Smooth muscle cell (in vitro differentiated cells): ENCODE results near the gene BMP6. TPM values are rescaled to one million over a fixed set of nuclear protein-coding genes. Genes with fewer than 3 reads are reported as not detected.

Experiments used
- DNase-seq: peaks from one replicate; lab custom pipeline; 2025; ENCODE audit not compliant: unreplicated experiment; lab: John Stamatoyannopoulos, UW
- H2AFZ ChIP-seq: fragments of 200-600 bp; sonication (generic); 2 replicates; pipeline ENCODE4 v1.6.0; 2016; ENCODE audit warnings: antibody characterized with exemption, low read depth, mild to moderate bottlenecking
- H3F3A ChIP-seq: fragments of 200-600 bp; sonication (generic); 2 replicates; pipeline ENCODE4 v1.6.0; 2017; ENCODE audit warnings: antibody characterized with exemption, low read depth
- H3K27ac ChIP-seq: fragments of 200-600 bp; sonication (generic); 2 replicates; pipeline ENCODE4 v1.5.1; 2016; ENCODE audit warnings: low read depth, mild to moderate bottlenecking
- H3K27me3 ChIP-seq: fragments of 200-600 bp; sonication (generic); 2 replicates; pipeline ENCODE4 v1.6.1; 2016; ENCODE audit warnings: low read depth, mild to moderate bottlenecking
- H3K36me3 ChIP-seq: fragments of 200-600 bp; sonication (generic); 2 replicates; pipeline ENCODE4 v1.5.1; 2016; ENCODE audit warnings: low read depth
- H3K4me1 ChIP-seq: fragments of 200-600 bp; sonication (generic); 2 replicates; pipeline ENCODE4 v1.5.1; 2016; ENCODE audit warnings: low read depth
- H3K4me2 ChIP-seq: fragments of 200-600 bp; sonication (generic); 2 replicates; pipeline ENCODE4 v1.6.0; 2016; ENCODE audit warnings: mild to moderate bottlenecking
- H3K4me3 ChIP-seq: fragments of 200-600 bp; sonication (generic); 2 replicates; pipeline ENCODE4 v1.5.1; 2016; ENCODE audit warnings: mild to moderate bottlenecking
- H3K79me2 ChIP-seq: fragments of 200-600 bp; sonication (generic); 2 replicates; pipeline ENCODE4 v1.6.0; 2016; ENCODE audit warnings: low read depth, mild to moderate bottlenecking
- H3K9ac ChIP-seq: fragments of 200-600 bp; sonication (generic); 2 replicates; pipeline ENCODE4 v1.6.0; 2016; ENCODE audit warnings: low read depth
- H3K9me3 ChIP-seq: fragments of 200-600 bp; sonication (generic); replicated peaks from 2 replicates; pipeline ENCODE4 v1.5.1; 2016; ENCODE audit warnings: low read depth
- H4K20me1 ChIP-seq: fragments of 200-600 bp; sonication (generic); 2 replicates; pipeline ENCODE4 v1.6.0; 2016; ENCODE audit warnings: low read depth
- WGBS: methylation state at CpG from one replicate; pipeline ENCODE4 v1.1.7; 2016; ENCODE audit warnings: low lambda C conversion rate; 5-methylcytosine and 5-hydroxymethylcytosine counted together
- polyA plus RNA-seq: library from polyadenylated mRNA; unstranded; fragments of >200 nt; fragmentation: Nextera tagmentation; extraction: Ambion mirVana; gene quantifications from 2 replicates; pipeline ENCODE4 v1.2.1, GENCODE V29; 2016
- total RNA-seq: library from RNA; depleted of rRNA; stranded (reverse); fragments of >200 nt; gene quantifications from 2 replicates; pipeline ENCODE4 v1.2.3, GENCODE V29; 2014
- TF ChIP-seq, protein P1 (sequence below): fragments of 200-600 bp; sonication (generic); IDR thresholded peaks from 2 replicates; pipeline ENCODE4 v1.5.1; 2017; ENCODE audit warnings: borderline replicate concordance, mild to moderate bottlenecking, antibody characterized with exemption; ENCODE audit not compliant: insufficient read depth, poor library complexity, severe bottlenecking

BMP6 gene
- total and polyA plus RNA-seq, 2 experiments from 2014 or later = 14.5 to 17.0 TPM

DNA sequence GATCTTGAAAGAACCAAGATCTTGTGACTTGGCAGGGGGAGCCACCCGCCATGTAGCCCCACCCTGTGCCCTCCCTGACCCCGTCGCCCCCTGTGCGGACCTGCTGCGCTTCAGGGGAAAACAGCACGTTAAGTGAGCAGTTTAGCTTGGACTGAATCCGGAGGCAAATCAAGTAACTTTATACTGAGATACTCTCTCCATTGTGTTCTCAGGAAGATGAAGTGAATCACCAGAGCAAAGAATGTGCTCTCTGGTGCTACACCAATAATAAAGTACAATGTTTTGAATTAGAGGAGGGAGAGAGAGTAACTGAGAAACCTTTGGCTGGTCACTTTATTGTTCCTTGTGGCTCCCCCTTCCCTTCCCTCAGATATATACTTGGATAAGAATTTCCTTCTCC lies 101.2 kb downstream of the BMP6 start:
- no peak for DNase-seq

DNA sequence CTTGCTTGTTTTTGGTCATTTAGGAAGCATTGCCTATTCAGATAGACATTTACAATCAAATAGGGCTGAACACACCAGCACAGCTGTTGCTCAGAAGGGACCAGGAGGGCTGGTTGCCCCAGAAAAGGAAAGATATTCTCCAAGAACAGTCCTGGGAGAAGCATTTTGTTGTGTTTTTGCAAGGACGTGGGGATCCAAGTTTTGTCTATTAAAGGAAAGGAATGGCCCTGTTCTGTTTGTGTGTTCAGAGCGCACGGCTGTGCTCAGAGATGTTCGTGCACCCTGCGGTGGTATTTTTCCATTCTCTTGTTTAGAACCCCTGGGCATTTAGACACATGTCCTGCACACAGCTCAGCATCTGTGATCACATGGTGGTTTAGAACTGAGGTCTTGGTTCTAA lies 102.2 kb downstream of the BMP6 start:
- 84% methylated on average over 5 of the region's 5 CpGs for WGBS
- no peaks in the 10 kb centered on the region for H4K20me1 ChIP-seq
- TF ChIP-seq, protein P1, sequence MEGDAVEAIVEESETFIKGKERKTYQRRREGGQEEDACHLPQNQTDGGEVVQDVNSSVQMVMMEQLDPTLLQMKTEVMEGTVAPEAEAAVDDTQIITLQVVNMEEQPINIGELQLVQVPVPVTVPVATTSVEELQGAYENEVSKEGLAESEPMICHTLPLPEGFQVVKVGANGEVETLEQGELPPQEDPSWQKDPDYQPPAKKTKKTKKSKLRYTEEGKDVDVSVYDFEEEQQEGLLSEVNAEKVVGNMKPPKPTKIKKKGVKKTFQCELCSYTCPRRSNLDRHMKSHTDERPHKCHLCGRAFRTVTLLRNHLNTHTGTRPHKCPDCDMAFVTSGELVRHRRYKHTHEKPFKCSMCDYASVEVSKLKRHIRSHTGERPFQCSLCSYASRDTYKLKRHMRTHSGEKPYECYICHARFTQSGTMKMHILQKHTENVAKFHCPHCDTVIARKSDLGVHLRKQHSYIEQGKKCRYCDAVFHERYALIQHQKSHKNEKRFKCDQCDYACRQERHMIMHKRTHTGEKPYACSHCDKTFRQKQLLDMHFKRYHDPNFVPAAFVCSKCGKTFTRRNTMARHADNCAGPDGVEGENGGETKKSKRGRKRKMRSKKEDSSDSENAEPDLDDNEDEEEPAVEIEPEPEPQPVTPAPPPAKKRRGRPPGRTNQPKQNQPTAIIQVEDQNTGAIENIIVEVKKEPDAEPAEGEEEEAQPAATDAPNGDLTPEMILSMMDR = no peak

More for the DNA sequence above, 101.2 kb downstream of the BMP6 start:
- Histone ChIP-seq H2AFZ (no peak overlapping the region), H3K9ac (no peak overlapping the region), H3K79me2 (no peaks in the 10 kb centered on the region), H3K4me2 (no peak overlapping the region), H3K36me3 (no peaks in the 10 kb centered on the region), H3K27me3 (no peaks in the 10 kb centered on the region), H3K27ac (no peak overlapping the region), H3K4me1 (no peaks in the 10 kb centered on the region), H3K9me3 (no peaks in the 10 kb centered on the region), H3K4me3 (no peak overlapping the region), H3F3A (no peaks in the 10 kb centered on the region), H4K20me1 (no peaks in the 10 kb centered on the region)
- 87% methylated on average over 7 of the region's 7 CpGs for WGBS
- TF ChIP-seq, protein P1 = no peak

DNA sequence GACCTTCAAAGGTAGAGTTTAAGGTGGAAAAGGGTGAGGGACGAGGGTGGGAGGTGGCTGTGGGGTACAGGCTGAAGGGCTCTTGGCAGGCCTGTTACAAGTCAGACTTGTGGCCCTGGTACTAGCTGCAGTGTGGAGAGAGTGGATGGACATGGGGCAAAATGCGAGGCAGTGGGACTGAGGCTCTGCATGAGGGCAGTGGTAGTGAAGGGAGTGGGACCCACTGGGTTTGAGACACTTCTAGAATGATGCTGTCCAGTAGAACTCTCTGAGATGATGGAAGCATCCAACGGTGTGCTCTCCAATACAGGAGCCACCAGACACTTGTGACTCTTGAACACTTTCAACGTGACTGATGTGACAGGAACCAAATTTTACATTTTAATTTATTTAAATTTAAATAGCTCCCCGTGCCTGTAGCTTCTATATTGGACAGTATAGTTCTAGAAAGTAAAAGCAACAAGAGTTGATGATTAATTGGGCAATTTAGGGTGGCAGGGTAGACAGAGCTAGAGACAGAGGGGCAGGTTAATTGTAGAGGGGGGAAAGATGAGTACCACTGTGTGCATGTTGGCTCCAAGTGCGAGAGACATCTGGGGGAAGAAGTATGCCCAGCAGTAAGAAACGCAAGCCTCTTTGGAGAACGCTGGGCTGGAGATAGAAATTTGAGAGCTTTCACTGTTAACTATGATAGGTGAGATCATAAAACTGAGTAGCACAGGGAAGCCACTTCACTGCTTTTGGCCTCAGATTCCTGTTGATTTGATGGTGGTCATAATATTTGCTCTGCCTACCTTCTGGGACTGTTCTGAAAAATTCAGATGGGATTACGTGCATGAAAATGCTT lies 107.2 kb downstream of the BMP6 start:
- 82% methylated on average over 9 of the region's 9 CpGs for WGBS
- Histone ChIP-seq H3K4me2 (no peak overlapping the region), H3K27ac (no peak overlapping the region), H3K4me3 (no peak overlapping the region), H4K20me1 (no peaks in the 10 kb centered on the region), H3K9me3 (no peaks in the 10 kb centered on the region), H3K27me3 (no peaks in the 10 kb centered on the region), H3K4me1 (no peaks in the 10 kb centered on the region), H3K79me2 (no peaks in the 10 kb centered on the region), H2AFZ (no peak overlapping the region), H3K9ac (no peak overlapping the region), H3K36me3 (no peaks in the 10 kb centered on the region), H3F3A (no peaks in the 10 kb centered on the region)
- no peak for DNase-seq
- TF ChIP-seq, protein P1 = no peak

More for the DNA sequence above, 102.2 kb downstream of the BMP6 start:
- Histone ChIP-seq H2AFZ (no peak overlapping the region), H3K79me2 (no peaks in the 10 kb centered on the region), H3K9ac (no peak overlapping the region), H3K27me3 (no peaks in the 10 kb centered on the region), H3K9me3 (no peaks in the 10 kb centered on the region), H3K4me3 (no peak overlapping the region), H3K4me1 (no peaks in the 10 kb centered on the region), H3K4me2 (no peak overlapping the region), H3F3A (no peaks in the 10 kb centered on the region), H3K36me3 (no peaks in the 10 kb centered on the region), H3K27ac (no peak overlapping the region)
- no peak for DNase-seq

DNA sequence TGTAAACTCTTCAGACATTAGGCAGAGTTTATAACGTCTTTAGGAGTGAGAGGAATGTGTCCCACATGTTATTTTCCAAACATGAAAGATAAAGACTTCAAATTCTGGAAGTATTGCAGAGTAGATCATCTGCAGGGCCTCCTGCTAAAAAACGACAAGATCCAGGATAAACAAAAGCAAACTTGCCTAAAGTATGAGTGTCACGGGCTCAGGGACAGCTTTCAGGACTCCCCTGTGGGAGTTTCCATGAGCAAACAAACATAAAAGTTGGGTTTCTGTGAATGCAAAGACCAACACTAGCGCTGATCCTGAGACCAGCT lies 107.8 kb downstream of the BMP6 start:
- no peak overlapping the region for H3K4me3 ChIP-seq
- H3K27ac ChIP-seq = no peak overlapping the region
- H3K4me2 ChIP-seq = no peak overlapping the region
- H3K9ac ChIP-seq = no peak overlapping the region
- TF ChIP-seq, protein P1 = no peak
- H3K27me3 ChIP-seq = no peaks in the 10 kb centered on the region
- no peaks in the 10 kb centered on the region for H3K36me3 ChIP-seq
- H4K20me1 ChIP-seq = no peaks in the 10 kb centered on the region
- H3F3A ChIP-seq = no peaks in the 10 kb centered on the region
- DNase-seq = no peak
- WGBS = 36% methylated on average over 4 of the region's 4 CpGs
- no peaks in the 10 kb centered on the region for H3K4me1 ChIP-seq
- no peaks in the 10 kb centered on the region for H3K9me3 ChIP-seq
- H2AFZ ChIP-seq = no peak overlapping the region
- no peaks in the 10 kb centered on the region for H3K79me2 ChIP-seq
